Peyer's patch (tissue), 4 donors: ENCODE results near the gene AXIN1. TPM values are rescaled to one million over a fixed set of nuclear protein-coding genes. Genes with fewer than 3 reads are reported as not detected.

Source experiments
- DNase-seq, 3 donors: peaks; one replicate each; pipeline ENCODE4 v3.0.0-alpha.2; 2017 to 2019
- H3K27ac ChIP-seq, 4 donors: fragments of 200-600 bp; sonication (generic); one replicate each; pipeline ENCODE4 v1.5.1; 2016 to 2019
- H3K27me3 ChIP-seq, 2 donors: fragments of 200-600 bp; sonication (generic); one replicate each; pipeline ENCODE4 v1.5.1; 2019
- H3K36me3 ChIP-seq, 3 donors: fragments of 200-600 bp; sonication (generic); one replicate each; pipeline ENCODE4 v1.5.1; 2016 to 2019
- H3K4me1 ChIP-seq, 4 donors: fragments of 200-600 bp; sonication (generic); one replicate each; pipeline ENCODE4 v1.5.1; 2016 to 2019
- H3K4me3 ChIP-seq, 4 donors: fragments of 200-600 bp; sonication (generic); 1 replicate in 3 of 4; 2 replicates in 1 of 4; pipeline ENCODE4 v1.5.1; 2016 to 2019; ENCODE audit warnings: mild to moderate bottlenecking in 1 of 4
- H3K9me3 ChIP-seq, 4 donors: fragments of 200-600 bp; sonication (generic); one replicate each; pipeline ENCODE4 v1.5.1; 2016 to 2019; ENCODE audit warnings: mild to moderate bottlenecking in 1 of 4
- CTCF ChIP-seq, 6 experiments: fragments of 450-650 bp in 4 of 6; fragments of 200-600 bp in 2 of 6; sonication (generic) in 1 of 6; IDR thresholded peaks; one replicate each; pipeline ENCODE4 v1.5.1; 2017 to 2019; ENCODE audit warnings: antibody characterized with exemption in 6 of 6, mild to moderate bottlenecking in 3 of 6, moderate library complexity in 1 of 6
- POLR2A ChIP-seq, 2 donors: fragments of 450-650 bp; IDR thresholded peaks; one replicate each; pipeline ENCODE4 v1.5.1; 2017; ENCODE audit warnings: antibody characterized with exemption in 2 of 2, mild to moderate bottlenecking in 2 of 2, moderate library complexity in 2 of 2
- total RNA-seq, 4 donors: library from RNA; depleted of rRNA; stranded (reverse); fragments of >200 nt; gene quantifications; one replicate each; pipeline ENCODE4 v1.1.0, GENCODE V29; 2016

AXIN1 gene
- total RNA-seq, 4 donors from 2014 or later, result 31.4 to 47.2 (median 37.3) TPM

GRCh38 chr16:376817-377418 lies 24.4 kb upstream of the AXIN1 start:
- H3K27ac ChIP-seq, result no peak overlapping the region
- peaks cover 0 to 53% (median 0%) of the 10 kb centered on the region in 3 donors for H3K36me3 ChIP-seq
- no peaks in the 10 kb centered on the region for H3K27me3 ChIP-seq
- no peak overlapping the region for H3K4me3 ChIP-seq
- no peaks in the 10 kb centered on the region for H3K9me3 ChIP-seq
- DNase-seq, result no peak
- peaks cover 0 to 25% (median 4%) of the 10 kb centered on the region in 4 donors for H3K4me1 ChIP-seq
- no peak for TF ChIP-seq POLR2A (IDR thresholded peaks at IDR 0.05)
- no peak for TF ChIP-seq CTCF (IDR thresholded peaks at IDR 0.05)

- peaks cover 0 to 59% (median 0%) of the 10 kb centered on the region in 3 donors for H3K36me3 ChIP-seq
These were observed 23.6 kb upstream of the AXIN1 start for GRCh38 chr16:375927-376816.

GRCh38 chr16:375212-375611 lies 22.7 kb upstream of the AXIN1 start:
- H3K27ac ChIP-seq, result no peak overlapping the region
- TF ChIP-seq POLR2A (IDR thresholded peaks at IDR 0.05), result no peak
- TF ChIP-seq CTCF (IDR thresholded peaks at IDR 0.05), result no peak
- no peaks in the 10 kb centered on the region for H3K9me3 ChIP-seq
- no peaks in the 10 kb centered on the region for H3K27me3 ChIP-seq
- H3K36me3 ChIP-seq, result peaks cover 0 to 59% (median 0%) of the 10 kb centered on the region in 3 donors
- DNase-seq, result no peak
- peaks cover 0 to 25% (median 10%) of the 10 kb centered on the region in 4 donors for H3K4me1 ChIP-seq
- no peak overlapping the region for H3K4me3 ChIP-seq

More at GRCh38 chr16:375927-376816, 23.6 kb upstream of the AXIN1 start:
- Histone ChIP-seq H3K4me3 (no peak overlapping the region), H3K4me1 (peaks cover 0 to 27% (median 5%) of the 10 kb centered on the region in 4 donors), H3K9me3 (no peaks in the 10 kb centered on the region), H3K27me3 (no peaks in the 10 kb centered on the region), H3K27ac (no peak overlapping the region)
- no peak for TF ChIP-seq CTCF (IDR thresholded peaks at IDR 0.05)
- no peak for TF ChIP-seq POLR2A (IDR thresholded peaks at IDR 0.05)
- DNase-seq, result no peak

GRCh38 chr16:374616-374926 lies 22.0 kb upstream of the AXIN1 start:
- Histone ChIP-seq H3K9me3 (no peaks in the 10 kb centered on the region), H3K4me1 (peaks cover 0 to 25% (median 13%) of the 10 kb centered on the region in 4 donors), H3K27ac (no peak overlapping the region), H3K4me3 (no peak overlapping the region), H3K27me3 (no peaks in the 10 kb centered on the region), H3K36me3 (peaks cover 0 to 59% (median 0%) of the 10 kb centered on the region in 3 donors)
- no peak for TF ChIP-seq CTCF (IDR thresholded peaks at IDR 0.05)
- no peak for TF ChIP-seq POLR2A (IDR thresholded peaks at IDR 0.05)
- DNase-seq, result no peak

GRCh38 chr16:373848-374615 lies 21.5 kb upstream of the AXIN1 start:
- Histone ChIP-seq H3K36me3 (peaks cover 0 to 61% (median 0%) of the 10 kb centered on the region in 3 donors), H3K9me3 (no peaks in the 10 kb centered on the region), H3K4me3 (no peak overlapping the region), H3K27ac (no peak overlapping the region), H3K4me1 (peaks cover 0 to 22% (median 13%) of the 10 kb centered on the region in 4 donors), H3K27me3 (no peaks in the 10 kb centered on the region)
- peak in 1 of 3 donors; percentile 42 for DNase-seq
- TF ChIP-seq CTCF (IDR thresholded peaks at IDR 0.05) (no peak), POLR2A (IDR thresholded peaks at IDR 0.05) (no peak)
